EH (cell line): ENCODE measurements around the gene OSBPL10.

Experiments used
- DNase-seq: peaks from one replicate; pipeline ENCODE4 v3.0.0-alpha.2; 2015; ENCODE audit warnings: low read depth

The OSBPL10 gene

DNA sequence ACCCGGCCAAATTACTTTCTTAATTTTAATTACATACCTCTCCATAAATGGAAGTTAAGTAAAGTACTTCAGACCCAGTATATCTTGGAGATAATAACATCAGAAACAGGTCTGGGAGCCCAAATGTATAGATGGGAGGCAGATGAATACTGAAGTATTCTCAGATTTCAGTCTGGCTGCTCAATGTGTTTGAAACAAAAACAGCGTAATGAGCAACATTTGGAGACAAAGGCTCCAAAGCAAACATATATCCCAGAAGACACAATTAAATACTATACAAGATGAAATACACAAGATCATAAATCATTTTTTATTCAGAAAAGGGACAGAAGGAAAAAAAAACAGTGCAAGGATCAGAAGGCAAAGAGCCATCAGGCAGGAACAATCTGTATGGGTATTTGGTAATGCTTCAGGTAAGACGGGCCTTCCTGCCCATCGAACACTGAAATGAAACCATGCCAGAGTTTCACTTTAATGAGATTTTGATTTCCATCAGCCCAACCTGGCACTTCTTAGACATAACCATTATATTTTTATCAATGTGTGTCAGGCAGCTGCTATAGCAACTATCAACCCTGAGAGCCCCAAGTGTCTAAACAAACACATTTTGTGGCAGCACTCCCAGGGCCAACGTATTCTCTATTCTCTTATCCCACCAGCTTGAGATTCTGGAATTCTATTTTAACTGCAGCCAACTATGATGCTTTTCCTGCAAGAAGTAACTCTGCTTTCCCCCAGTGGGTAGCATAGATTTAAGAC, 237.6 kb downstream of the OSBPL10 start:
- no peak for DNase-seq

DNA sequence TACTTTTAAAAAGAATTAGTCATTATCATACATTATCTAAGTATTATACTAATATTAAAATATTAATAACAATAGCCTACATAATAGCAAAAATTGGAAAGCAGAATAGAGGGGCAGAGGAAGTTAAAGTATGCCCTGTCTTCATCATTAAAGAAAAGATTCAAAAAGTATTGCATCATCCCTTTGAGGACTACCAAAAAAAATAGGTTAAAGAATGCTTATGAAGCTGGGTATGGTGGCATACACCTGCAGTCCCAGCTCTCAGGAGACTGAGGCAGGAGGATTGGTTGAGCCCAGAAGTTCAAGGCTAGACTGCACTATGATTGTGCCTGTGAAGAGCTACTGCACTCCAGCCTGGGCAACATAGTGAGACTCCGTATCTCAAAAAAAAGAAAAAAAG, 240.7 kb downstream of the OSBPL10 start:
- DNase-seq: no peak

DNA sequence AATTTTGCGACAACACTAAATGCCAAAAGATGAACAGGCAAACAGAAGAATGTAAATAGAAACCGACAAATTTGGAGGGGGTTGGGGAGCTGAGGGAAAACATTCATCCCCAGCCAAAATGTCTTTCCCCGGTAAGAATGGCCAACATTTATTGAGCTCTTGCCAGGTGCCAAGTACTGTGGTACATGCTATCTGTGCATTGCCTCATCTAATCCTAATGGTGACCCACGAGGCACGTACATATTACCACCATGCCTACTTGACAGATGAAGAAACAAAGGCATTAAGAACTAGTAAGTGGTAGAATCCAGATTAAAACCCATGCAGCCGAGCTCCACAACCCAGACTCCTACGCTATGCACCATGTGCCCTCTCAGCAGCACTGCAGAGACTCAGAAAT, 242.7 kb downstream of the OSBPL10 start:
- DNase-seq: no peak

DNA sequence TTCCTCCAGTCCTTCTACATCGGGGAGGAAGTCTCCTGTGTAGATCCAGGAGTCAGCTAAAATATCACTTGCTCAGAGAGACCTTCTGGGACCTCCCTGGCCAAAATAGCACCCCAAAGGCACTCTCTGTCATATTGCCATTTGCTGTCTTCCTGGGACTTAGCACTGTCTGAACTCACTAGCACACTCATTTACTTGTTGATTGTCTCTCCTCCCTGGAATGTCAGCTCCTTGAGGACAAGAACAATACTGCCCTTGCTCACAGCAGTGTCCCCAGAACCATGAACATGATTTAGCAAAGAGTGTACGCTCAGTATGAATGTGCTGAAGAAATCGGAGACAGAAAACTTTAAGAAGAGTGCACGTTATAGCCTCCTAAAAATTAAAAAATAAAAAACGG, 245.4 kb downstream of the OSBPL10 start:
- no peak for DNase-seq

DNA sequence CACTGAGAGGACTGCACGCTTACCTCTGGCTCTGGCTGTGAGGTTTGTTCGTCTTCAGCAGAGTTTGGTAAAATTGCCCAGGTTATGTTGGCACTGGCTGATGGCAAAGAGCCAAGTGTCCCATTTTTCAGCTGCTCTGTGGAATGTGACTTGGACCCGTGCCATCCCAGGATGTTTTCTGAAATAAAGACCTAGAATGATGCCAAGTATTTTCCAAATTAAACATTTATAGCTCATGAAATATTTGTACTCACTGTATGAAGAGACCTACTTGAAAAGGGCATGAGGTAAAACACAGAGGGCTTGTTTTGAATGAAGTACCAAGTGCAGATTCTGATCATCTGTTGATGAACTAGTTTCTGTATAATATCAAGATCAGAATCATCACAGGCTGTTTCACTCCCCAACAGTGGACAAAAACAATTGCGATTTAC, 247.8 kb downstream of the OSBPL10 start:
- no peak for DNase-seq

DNA sequence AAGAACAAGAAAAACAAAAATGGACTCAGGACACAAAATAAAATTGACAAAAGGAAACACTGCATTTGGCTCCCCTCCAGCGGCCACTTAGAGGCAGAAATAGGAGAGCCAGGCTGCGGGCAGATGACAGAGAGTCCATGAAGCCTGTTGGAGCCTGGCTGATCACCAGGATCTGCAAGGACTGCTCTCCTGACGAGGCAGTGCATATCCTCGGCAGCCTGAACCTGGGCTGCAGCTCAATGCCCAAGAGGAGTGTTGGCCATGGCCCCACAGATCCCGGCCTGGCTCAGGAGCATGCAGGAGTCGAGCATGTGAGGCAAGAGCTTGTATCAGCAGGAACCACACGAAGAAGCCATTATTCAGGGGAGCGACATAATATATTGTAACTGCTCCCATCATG, 248.5 kb downstream of the OSBPL10 start:
- no peak for DNase-seq

DNA sequence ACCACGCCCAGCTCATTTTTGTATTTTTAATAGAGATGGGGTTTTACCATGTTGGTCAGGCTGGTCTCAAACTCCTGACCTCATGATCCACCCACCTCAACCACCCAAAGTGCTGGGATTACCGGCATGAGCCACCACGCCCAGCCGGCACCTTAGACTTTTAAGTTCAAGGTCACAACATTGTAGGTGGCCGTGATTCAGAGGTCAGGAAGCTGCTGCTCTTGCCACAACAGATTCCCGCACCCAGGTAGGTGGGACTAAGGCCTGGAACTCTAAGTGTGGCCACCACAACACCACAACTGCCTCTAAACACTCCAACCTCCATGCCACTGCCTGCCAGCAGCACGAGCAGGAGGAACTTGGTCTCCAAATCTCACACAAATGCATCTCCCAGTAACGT, 251.5 kb downstream of the OSBPL10 start:
- DNase-seq: no peak

DNA sequence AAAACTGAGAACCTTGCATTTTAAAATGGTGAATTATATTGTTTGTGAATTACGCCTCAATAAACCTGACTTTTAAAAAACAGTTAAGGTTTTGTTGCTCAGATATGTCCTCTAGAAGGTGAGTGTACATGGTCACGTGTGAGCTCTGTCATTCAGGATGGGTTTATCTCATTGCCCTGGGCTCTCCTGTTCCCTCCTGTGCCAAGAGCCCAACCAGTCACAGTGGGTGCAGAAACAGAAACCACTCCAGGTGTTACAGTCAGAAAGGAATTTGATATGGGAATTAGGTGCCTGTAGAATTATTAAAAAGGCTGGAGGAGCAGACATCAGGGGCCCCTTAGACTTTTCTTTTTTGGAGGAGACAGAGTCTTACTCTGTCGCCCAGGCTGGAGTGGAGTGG, 252.0 kb downstream of the OSBPL10 start:
- no peak for DNase-seq

DNA sequence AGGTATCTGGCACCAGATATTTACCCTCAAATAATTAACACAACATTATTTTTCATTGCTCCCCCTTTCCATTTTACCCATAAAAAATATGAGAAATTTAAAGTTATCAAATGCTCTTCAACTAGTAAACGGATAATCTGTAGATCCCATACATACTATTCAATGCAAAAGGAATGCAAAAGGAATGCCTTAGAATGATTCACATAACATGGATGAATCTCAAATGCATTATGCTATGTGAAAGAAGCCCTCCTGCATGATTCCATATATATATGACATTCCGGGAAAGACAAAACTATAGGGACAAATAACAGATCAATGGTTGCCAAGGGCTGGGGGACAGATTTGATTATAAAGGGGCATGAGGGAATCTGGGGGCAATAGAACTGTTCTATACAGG, 252.7 kb downstream of the OSBPL10 start:
- no peak for DNase-seq

DNA sequence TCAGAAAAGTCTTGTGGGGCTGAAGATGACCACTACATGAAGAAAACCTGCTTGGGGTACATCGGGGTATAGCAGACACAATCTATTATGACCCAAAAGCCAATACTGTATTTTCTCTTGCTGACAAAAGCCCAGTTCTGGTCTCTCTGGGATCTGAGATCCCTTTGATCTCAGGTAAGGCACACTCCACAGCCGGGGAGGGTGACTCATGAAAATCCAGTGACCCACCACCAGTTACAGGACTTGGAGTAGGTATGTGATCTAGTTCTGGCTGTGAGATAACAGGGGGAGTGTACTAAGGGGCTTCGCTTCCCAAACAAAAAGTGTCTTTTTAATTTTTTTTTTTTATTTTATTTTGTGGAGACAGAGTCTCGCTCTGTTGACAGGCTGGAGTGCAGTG, 255.1 kb downstream of the OSBPL10 start:
- DNase-seq: no peak

DNA sequence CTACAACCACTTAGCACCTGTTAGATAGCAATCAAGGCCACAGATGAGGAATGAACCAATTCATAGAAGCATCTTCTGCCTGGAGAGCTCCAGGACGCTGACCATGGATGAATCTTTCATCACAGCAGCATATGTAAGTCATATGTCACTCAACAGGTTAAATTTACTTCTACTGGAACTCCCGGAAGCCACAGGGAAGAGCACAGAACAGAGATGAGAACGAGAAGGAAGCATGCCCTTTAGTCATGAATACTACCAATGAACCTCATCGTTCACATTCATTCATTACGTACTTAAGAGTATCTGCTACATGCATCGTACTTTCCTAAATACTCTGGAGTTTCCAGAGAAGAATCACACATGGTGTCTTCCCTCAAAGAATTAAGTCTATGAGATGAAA, 255.5 kb downstream of the OSBPL10 start:
- no peak for DNase-seq

DNA sequence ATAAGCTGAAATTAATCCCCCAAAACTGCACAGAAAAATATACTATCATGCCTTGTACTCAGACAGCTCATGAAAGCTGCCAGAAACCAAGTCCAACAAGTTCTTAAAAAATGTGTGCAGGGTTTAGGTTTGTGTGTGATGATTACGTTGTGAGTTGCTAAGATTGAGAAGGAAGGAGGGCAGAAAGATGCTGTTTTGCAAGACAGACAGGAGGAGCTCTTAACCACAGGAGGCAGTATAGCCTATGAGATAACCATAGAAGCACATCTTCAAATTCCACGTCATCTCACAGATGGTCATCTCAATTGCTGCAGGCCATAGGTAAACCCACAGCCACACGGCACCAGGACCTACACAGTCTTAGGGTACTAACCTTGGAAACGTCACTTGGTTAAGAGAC, 256.4 kb downstream of the OSBPL10 start:
- peak; percentile 6 for DNase-seq

DNA sequence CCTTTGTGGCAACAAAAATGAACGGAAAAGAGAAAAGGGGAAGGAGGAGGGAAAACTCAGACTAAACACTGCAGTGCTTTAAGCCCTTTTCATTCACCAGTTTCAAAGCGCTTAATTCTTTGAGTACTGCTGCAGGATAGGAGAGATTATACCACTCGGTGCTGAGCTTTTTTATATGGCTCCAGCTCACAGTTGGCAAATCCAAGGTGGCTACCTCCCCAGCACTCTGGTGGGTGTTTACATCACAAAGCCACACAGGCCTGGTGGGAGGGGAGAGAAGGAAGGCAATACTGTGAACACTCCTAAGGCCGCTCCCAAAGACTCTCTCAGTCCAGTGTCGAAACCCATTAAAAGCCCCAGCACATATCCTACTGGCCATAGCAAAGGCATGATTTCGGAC, 256.9 kb downstream of the OSBPL10 start:
- no peak for DNase-seq

DNA sequence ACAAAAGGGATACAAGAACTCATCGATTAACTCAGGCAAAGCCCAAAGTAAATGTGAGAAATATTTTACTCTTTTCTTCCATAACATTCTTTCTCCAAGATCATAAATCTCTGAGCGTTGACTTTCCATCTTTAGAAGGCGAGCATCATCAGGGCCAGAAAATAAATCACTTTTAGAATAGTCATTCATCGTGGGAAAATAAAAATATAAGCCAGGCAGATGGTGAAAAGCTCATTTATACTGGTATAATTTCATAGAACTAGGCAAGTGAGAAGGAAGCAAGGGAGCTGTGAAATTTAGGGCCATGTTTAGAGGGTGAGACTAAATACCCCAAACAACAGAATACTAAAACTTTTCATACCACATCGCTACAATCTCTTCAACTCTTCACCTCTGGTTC, 257.4 kb downstream of the OSBPL10 start:
- DNase-seq: no peak

DNA sequence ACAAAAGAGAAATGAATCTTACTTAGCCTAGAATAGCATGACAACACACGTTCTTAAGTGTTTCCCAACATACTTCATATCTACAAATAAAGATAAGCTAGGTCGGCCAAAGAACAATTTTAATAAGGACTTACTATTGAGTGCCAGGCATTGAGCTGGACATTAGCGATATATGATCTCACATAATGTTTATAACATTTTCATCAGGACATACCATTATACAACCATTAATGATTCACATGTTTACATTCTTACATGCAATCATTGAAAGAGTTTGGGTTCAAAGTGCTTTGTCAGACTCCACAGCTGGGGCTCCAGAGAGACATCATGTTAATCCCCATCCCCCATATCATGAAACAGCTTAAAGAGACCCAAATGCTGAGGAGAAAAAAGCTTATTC, 259.4 kb downstream of the OSBPL10 start:
- DNase-seq: no peak

DNA sequence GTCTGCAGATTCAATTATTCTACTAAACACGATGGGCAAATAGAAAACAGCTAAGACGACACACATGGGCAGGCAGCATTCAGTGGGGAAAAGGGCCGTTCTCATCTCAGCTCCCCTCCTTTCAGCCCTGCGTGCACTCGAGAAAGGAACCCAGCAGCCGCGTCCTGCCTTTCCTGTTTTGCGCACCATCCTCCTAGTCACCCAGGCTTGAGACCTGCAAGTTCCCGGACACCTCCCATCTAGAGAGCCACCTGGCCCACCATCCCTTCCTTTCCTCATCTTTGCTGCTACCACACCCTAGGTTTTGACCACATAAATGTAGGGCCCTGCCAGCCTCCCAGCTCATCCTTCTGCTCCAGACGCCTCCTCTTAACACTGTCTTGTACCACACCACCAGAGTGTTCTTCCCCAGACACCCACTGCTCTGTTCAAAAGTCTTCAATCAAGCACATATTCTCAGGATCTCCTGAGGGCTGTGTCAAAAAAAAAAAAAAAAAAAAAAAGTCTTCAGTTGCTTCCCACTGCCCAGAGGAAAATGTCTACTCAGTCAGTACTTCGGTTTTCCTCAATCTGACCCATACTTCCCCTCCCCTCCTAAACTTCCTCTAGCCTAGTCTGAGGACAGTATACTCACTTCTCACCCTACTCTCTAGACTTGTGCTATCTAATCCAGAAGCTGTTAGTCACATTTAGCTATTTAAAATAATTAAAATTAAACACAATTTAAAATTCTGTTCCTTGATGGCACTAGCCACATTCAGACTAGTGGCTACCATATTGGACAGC, 266.4 kb downstream of the OSBPL10 start:
- DNase-seq: no peak

DNA sequence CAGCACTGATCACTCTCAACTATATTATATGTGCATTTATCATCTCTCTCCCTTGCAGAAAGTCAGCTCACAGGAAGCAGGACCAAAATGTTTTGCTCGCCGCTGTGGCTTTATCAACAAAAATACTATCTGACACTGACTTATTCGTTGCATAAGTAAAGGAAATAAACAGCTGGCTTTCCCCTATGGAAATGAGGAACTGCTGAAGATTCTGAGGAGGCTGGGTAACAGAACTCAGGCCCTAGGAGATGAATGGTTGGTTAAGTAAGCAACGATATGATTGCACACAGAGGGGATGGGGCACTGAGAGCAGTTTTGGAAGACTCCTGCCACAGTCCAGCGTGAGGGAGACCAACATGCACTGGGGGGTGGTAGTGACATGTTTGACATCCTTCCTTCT, 267.2 kb downstream of the OSBPL10 start:
- DNase-seq: no peak

DNA sequence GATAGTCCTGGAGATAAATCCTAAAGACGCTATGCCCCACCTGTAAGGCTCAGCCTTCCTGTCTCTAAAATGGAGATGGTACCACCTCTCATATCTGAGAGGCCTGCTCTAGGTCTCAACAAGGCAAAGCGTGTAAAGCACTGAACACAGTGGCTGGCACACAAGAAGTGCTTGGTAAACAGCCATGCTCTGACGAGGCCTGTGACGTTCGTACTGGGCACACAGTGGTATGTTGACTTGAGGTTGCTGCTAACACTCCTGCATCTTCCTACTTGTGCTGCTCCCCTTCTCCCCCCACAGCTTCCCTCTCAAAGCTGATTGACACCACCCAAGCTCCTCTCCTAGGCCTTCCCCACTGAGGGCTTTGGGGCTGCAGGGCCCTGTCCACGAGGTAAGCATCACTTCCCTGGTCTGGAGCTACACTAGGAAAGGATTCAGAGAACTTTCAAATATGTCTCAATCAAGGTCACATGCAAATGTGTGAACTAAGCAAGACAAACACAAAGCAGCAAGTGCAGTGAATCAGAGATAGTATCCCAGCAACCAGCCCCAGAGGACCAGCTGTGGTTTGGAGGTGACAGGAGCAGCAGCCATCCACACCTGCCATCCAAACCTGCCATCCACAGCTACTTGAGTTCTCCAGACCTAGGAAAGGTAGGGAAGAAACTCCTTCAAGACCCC, 270.8 kb downstream of the OSBPL10 start:
- DNase-seq: no peak

DNA sequence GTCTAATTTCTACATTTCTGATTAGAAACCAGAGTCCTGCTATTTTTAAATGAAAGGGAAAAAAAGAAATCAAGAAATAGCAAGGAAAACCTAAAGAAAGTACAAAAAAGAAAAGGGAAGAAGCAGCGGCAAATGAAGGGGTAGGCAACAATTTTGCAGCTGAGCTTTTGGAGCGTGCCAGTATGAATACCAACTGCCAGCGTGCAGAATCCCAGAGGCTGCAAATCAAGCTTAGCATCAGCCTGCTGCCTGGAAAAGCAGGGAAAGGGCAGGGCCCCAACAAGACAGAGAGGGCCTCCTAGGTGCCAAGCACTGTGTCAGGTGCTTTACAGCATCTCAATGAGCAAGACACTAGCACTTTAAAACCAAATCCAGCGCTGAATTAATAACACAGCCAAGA, 271.5 kb downstream of the OSBPL10 start:
- no peak for DNase-seq

DNA sequence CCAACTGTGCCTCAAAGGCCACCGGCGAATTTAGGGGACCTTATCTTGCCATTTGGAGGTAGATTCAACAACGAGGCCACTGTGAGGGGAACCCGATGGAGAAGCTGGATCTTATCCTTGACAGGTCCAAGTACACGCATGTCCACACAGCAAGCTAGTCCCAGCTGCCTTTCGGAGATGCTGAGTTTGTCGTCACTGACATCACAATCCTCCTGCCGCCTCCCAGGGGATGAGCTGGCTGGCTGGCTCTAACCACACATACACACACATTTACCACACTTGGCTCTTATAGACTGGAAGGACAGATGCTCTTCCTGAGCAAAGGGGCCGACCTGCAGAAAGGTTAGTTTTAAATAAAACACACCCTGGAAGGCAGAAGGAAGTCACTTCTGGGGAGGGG, 272.1 kb downstream of the OSBPL10 start:
- DNase-seq: no peak

DNA sequence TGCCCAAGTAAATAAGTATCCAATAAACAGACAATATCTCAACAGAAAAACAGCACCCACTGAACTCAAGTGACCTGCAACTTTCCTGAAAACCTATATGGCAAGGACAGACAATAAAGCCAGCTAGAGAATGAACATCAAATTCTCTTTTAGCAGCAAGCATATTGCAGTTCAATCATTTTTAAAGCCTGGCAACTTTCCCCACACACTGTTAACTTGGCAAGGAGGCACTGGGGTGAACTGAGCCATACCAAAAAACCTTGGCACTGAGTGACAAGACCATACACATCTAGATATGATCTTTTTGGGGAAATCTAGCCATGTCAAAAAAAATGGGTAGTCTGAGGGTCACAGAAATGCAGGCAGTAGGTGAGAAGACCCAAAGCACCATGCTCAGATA, 273.8 kb downstream of the OSBPL10 start:
- DNase-seq: no peak

DNA sequence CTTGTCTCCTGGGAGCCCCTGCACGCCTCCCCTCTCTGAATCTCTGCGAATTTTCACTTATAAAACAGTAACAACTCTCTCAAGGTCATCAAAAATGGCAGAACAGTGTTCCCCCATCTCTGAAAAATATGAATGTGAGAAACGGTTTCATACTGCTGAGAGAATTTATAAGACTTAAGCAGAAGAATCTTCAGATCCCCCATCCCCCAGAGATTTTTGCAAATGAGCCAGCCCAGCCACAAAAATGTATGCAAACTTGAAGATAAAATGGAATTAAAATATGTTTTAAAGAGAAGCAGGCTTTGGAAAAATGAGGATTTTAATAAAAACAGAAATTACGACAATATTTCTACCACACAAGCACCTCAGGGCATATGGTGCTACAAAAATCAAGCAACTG, 275.3 kb downstream of the OSBPL10 start:
- DNase-seq: peak; percentile 7

DNA sequence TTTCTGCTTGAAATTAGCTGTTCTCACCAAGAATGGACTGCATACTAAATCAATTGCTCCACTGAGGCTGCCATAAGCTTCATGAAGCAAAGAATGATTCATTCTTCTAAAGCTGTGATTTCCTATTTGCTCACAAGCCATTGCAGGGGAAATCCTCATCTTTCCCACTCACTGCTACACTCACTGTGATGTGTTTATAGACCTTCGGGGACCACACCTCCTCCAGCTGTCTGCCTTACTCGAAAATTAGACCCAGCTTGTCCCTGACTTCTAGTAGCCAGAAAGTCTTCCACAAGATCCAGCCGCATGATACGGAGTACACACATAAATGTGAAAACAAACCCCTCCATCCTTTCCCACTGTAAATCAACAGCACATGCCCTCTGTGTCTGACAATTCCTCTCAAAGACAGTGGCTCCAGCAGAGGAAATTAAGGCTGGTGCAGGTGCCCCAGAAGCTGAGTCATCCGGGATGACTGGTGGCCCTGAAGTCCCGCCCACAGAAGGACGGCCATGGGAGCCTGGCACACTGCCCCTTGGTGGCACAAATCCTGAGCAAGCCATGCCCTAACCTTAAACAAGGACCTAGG, 276.4 kb downstream of the OSBPL10 start:
- DNase-seq: peak; percentile 62
